Measurements from ENCODE around the gene THEMIS2.

DNA sequence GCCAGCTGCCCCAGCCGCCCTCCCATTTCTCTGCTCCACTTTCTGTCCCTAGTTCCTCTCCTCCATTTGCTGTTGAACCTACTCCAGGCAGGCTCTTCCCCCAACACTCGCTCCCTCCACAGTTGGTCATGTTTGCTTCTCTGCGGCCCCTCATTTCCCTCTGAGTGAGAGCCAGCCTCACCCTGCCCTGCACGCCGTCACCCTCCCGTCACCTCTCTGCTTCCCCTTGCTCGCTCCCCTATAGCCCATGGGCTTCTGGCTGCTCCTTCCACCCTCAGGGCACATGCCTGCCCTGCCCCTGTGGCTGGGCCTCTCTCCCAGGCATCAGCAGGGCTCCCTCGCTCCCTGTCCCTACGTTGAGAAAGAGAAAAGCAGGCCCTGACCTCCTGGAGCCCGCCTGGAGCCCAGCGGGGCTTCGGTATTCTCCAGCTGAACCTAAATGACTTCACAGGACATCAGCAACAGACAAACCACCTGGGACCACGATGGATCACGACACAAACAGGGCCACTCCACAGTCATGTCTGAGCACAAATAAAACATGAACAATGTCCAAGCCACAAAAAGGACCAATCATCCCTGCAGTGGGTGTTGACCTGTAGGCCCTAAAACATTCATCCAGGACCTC, 13.3 kb upstream of the THEMIS2 start:
- TF ChIP-seq POLR2A (IDR thresholded peaks at IDR 0.05; ENCODE audit: low read depth): no peak
- TF ChIP-seq, protein P1, sequence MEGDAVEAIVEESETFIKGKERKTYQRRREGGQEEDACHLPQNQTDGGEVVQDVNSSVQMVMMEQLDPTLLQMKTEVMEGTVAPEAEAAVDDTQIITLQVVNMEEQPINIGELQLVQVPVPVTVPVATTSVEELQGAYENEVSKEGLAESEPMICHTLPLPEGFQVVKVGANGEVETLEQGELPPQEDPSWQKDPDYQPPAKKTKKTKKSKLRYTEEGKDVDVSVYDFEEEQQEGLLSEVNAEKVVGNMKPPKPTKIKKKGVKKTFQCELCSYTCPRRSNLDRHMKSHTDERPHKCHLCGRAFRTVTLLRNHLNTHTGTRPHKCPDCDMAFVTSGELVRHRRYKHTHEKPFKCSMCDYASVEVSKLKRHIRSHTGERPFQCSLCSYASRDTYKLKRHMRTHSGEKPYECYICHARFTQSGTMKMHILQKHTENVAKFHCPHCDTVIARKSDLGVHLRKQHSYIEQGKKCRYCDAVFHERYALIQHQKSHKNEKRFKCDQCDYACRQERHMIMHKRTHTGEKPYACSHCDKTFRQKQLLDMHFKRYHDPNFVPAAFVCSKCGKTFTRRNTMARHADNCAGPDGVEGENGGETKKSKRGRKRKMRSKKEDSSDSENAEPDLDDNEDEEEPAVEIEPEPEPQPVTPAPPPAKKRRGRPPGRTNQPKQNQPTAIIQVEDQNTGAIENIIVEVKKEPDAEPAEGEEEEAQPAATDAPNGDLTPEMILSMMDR (IDR thresholded peaks at IDR 0.05): no peak
- no peak for TF ChIP-seq POLR2AphosphoS5 (IDR thresholded peaks at IDR 0.05)
- TF ChIP-seq EP300 (IDR thresholded peaks at IDR 0.05): no peak

Data from esophagus muscularis mucosa (tissue), 4 donors.